HTERT RPE-1 (cell line): Measurements from ENCODE around the gene JAK1.

Experiments
- in situ Hi-C: fragments of 300-500 bp; cut with MboI; formaldehyde crosslinking; loops from 4 replicates; pipeline ENCODE4 v1.14.3; 2020; ENCODE audit warnings: low sequenced_read_pairs

JAK1 gene

DNA sequence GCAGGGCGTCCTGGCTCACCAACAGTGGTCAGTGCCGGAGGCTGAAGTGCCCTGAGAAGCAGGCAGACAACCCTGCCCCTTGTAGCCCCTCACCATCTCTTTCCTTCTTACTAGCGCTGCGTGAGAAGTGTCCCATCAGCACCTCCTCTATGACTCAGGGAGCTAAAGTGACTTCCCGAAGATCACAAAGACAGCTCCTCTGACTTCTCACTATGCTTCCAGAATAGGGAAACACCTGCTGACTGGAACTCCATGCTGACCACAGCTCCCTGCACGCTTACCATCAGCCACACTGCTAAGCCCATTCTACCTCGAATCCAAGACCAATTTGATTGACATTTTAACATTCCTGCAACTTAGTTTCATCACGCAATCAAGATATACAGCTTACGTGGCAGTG, 92.8 kb downstream of the JAK1 start:
- in situ Hi-C loops: no loop called here

DNA sequence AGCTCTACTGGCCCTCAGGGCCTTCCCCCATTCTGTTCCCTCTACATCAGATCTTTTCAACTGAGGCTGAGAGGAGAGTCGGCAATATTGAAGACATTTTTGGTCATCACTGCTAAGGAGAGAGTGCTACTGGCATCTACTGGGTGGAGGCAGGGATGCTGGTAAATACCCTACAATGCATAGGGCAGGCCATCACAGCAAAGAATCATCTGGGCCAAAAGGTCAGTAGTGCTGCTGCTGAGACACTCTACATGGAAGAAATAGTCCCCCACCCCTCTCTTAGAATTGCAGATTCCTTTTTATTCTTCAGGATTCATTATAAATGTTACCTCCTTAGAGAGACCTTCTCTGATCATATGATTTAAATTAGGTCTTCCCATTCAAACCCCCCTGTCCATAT, 94.3 kb downstream of the JAK1 start:
- in situ Hi-C loops: no loop called here

DNA sequence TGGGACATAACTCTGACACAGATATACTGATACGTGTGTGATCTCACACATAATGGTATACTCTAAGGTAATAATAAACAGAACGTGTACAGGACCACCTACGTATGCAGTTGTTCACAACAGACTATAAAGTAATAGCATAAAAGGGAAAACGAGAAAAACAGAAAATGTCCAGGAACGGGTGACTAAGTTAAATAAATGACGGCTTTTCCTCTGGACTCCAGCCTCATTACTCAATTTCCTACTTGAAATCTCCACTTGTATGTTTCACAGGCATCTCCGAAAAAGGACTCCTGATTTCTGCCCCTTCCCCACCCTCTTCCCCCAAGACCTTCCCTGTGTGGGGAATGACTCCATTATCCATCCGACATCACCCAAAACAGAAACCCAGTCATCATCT, 95.1 kb downstream of the JAK1 start:
- in situ Hi-C loops: no loop called here

DNA sequence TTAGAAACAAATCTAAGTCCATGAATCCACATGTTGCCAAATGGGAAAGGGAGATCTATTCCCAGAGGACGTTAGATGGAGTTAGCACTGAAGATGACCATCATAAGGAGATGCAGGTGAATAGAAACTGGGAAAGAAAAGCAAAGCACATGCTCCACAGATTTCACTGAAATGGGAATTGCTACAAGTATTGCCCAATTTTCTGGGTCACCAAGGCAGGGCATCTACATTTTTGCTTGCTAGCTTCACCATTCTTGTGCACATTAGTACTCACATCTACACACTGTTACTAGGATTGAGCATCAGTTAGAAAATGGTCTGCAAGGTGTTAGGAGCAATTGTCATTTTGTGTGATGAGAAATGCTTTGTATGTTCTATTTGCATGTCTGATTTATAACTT, 99.1 kb downstream of the JAK1 start:
- in situ Hi-C loops: no loop called here

DNA sequence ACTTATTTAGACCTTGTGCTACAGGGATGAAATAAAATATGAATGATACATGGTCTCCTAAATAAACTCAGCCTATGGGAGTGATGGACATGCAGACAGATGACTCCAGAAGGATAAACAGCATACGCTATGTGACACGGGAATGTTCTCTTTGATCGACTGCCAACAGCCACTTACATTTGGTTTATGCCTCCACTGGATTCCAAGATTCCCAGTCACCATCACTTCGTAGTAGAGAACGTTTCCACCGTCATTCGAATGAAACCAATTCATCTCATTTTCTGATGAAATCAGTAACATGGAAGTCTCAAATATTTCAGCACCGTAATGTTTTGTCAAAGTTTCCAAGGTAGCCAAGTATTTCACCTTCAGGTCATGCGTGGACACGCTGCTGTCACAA, 99.7 kb downstream of the JAK1 start:
- in situ Hi-C loops: no loop called here

DNA sequence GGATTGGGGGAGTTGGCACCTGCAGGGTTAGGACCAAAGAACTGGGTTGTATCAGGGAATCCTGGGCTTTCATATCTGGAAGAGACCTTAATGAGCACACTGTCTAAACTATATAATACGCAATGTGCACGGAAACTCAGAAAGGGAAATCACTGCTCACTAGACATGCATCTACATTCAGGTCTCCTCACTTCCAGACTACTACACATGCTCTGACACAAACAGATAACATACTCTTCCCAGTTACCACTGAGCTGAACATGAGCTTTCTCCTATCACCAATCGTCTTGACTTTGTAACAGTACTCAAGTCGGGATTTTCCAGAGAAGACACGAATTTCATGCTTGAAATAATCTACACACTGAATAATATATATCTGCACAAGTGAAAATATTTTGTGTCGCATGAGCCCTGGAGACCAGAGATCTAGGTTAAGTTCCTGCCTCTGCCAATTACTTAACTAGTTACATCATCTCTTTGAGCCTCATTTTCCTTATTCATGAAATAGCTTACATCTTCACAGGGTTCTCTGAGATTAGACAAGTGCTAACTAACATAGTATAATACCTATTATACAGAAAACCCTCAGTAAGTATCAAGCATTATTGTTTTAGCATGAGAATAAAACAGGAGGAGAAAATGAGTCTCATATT, 101.1 kb downstream of the JAK1 start:
- in situ Hi-C loops: no loop called here

DNA sequence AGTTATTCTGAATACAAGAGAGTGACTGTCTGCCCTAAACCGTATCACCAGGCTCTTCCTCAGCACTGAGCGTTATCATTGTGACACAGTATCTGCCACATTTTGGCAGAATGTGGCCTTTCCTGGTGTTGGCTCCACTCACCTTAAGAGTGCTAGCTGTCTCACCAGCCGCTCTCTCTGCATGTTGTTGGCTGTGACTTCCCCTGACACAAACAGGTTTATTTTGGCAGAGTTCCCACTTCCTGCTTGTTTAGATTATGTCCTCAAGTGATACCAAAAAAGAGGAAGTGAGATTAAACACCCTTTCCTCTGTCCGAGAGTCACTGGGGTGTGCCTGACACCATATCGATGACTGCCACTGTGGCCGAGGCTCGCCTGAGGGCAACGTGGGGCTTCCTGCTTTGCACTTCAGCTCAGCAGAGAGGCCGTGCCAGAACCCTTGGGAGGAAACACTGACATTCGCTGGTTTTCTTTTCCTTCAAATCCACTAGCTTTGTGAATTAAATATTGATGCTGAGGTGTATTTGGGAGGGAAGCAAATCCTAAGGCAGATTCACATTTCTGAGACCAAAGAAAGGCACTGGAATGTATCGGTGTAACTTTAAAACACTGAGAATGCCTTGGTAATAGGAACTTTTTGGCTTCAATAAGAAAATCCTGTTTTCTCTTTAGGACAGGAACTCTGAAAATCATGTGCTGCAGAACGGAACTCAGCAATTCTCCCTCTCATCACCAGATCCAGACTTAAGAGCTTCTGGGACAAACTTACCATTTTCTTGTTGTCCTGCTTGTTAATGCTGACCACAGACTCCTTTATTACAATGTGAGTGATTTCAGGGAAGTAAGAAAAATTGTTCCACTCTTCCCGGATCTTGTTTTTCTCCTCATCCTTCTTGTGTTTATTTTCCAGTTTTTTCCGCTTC, 102.1 kb downstream of the JAK1 start:
- in situ Hi-C loops: no loop called here

DNA sequence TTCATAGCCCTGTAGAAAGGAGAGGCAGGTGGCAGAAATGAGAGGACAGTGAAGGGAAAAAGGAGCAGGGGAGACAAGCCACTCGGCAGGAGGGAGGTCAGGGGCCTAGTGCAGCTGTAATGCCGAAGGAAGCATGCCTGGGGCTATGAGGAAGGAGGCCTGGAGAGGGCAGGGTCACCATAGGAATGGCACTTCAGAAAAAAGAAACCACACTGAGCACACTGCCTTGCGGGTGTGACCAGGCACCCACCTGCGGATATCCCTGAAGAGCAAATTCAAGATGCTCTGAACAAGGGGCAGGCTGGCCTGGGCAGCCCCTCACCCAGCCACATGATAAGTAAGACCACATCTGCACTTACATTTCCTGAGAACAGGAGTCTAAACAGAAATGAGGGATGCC, 104.7 kb downstream of the JAK1 start:
- in situ Hi-C loops: no loop called here

DNA sequence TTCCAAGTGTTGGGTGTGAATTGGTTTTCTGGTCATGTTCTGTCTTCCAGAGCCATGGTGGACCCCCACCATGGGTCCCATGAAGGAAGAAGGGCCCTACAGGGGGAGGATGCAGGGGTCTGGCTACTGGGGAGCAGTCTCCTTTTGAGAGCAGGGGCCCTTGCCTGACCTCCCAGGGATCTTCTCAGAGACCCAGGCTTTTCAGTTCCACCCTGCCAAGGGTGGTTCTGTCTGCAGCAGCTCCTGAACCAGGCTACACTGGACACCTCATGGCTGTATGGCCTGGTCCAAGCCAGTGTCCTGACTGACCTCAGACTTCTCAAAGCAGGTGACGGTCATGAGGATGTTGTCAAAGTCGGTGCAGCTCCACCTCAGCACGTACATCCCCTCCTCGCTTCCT, 109.0 kb downstream of the JAK1 start:
- in situ Hi-C loops: no loop called here

DNA sequence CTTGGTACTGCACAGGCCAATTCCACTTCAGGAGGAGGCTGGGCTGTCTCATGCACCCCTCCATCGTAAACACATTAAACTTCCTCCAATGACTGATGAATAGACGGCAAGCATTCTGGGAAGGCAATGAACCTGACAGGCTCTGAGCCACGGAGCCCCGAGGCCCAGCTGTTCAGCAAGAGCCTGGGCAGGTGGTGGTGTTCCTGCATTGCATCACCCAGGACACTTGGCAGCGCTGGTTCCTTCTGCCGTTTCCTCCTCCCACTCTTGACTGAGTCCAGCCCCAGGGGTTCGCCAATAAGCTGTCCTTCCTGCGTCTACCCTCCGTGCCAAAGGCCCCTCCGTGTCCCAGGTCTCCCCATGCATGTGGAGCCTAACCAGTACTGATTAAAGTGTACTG, 109.8 kb downstream of the JAK1 start:
- in situ Hi-C loops: no loop called here

DNA sequence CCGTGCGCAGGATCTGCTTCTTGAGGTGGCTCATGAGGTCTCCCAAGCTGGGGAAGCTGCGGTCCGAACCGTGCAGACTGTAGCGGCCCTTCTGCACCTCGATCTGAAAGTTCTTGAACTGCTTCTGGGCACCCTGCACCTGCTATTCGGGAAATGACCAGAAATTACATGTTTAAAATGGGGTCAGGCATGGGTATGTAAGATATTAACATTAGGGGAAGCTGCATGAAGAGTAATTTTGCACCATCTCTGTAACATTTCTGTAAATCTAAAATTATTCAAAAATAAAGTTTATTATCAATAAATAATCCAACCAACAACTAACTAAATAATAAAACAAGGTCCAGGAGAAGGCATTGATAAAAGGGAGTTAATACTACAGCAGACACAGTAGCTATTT, 110.8 kb downstream of the JAK1 start:
- in situ Hi-C loops: no loop called here

DNA sequence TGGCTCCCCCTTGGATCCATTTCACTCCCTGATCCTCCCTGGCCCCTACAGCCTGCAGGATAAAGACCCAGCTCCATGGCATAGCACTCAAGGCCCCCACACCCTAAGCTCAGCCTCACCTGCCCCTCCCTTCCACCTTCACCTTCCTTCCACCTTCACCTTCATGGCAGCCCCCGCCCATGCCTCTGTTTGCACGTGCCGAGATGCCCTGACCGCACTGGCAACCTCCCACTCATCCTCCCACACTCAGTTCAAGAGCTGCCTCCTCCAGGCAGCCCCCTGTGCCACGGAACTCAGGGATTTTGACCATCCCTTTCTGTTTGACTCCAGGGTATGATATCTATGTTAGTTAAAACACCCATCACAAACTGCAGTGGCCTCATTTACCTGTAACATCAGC, 111.7 kb downstream of the JAK1 start:
- in situ Hi-C loops: no loop called here

DNA sequence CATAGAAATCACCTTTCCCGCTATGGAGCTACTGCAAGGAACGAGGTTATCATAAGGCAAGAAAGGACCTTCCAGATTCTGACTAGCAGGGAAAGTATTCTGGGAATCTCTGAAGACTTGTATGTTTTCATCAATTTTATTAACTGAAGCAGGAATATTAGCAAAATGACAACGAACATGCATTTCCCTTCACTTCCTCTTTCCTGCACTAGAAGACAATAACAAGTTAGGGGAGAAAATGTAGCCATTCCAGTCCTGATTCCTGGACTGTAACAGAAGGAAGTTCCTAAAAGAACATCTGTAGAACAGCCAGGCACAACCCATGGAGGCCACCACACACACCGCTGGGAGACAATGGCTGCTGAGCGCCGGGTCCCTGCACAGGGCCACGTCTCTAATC, 114.7 kb downstream of the JAK1 start:
- in situ Hi-C loops: no loop called here

DNA sequence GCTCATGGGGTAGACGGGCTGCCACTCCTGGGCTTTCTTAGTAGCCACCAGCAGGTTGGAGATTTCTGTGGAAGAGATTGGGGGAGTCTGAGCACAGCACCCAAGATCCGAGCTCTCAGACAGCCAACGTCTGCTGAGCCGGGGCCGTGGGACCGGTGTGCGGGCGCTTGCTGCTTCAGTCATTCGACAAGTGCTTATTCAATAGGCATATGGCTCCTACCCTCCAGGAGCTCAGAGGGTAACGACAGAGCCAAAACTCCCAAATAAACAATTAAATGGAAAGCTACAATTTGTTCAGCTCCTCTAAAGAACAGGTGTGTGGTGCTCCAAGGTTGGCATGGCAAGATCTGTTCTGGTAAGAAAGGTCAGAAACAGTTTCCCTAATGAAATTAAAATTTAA, 115.5 kb downstream of the JAK1 start:
- in situ Hi-C loops: no loop called here

DNA sequence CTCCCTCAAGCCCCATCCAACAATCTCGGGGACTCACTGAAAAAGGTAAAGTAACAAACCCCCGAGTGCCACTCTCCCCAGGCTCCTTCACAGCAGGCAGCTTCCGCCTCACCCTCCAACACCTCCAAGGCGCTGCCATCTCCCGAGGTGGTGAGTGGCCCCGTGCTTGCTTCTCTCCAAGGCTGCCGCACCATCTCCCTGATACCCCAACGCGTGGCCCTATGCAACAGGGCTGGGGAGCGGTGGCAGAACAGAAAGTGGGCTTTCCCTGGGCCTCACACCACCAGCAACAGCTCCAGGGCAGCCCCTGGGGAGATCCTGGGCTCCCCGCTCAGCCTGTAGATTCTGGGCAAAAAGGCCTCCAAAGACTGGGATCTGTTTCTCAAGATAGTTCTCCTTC, 116.4 kb downstream of the JAK1 start:
- in situ Hi-C loops: no loop called here

DNA sequence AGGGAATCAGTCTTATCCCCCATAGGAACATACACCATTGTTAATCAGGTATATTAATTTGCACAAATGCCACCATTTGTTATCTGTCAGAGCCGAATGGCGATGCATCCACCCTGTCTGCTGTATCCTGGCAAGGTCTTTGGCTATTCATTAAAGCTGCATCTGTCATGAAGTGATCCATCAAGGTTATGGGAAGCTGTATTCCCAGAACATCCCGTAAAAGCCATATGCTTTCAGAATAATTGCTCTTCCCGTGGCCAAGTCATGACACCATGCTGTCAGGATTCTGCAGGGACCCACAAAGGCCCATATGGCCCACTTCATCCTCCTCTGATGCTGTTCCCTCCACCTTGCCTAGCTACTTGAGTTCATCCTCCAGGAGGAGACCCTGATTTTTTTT, 117.5 kb downstream of the JAK1 start:
- in situ Hi-C loops: no loop called here

DNA sequence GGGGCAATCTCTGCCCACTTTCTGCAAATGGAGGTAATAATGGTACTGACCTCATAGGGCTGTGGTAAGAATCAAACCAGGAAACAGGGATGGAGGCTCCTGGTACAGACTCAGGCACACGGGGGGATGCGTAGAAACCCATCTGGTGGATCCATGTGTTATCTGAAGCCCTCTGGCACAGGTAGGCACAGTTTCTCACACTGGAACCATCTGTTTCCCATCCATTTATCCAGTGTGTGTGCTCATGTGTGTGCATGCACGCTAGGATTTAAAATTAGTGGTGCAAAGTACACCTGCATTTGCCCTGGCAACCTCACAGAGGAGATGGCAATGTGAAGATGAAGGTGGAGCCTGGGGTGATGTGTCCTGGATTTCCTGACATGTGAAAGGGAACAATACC, 118.2 kb downstream of the JAK1 start:
- in situ Hi-C loops: no loop called here

DNA sequence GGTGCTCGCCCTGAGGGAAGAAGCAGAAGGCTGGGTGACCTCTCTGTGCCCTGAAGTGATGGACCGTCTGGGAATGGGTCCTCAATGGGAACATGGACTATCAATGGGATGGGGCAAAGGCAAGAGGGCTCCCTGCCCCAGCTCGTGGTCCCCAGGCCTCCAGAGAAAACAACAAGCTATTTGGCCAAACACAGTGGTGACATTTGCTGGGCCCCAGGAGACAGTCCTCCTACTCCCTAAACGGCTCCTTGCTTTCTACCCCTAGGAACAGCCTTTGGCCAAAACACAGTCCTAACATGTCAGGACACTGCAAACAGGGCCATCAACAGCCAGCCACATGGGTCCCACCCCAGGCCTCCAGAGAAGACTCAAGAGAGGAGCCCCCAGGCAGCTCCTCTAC, 118.7 kb downstream of the JAK1 start:
- in situ Hi-C loops: no loop called here

DNA sequence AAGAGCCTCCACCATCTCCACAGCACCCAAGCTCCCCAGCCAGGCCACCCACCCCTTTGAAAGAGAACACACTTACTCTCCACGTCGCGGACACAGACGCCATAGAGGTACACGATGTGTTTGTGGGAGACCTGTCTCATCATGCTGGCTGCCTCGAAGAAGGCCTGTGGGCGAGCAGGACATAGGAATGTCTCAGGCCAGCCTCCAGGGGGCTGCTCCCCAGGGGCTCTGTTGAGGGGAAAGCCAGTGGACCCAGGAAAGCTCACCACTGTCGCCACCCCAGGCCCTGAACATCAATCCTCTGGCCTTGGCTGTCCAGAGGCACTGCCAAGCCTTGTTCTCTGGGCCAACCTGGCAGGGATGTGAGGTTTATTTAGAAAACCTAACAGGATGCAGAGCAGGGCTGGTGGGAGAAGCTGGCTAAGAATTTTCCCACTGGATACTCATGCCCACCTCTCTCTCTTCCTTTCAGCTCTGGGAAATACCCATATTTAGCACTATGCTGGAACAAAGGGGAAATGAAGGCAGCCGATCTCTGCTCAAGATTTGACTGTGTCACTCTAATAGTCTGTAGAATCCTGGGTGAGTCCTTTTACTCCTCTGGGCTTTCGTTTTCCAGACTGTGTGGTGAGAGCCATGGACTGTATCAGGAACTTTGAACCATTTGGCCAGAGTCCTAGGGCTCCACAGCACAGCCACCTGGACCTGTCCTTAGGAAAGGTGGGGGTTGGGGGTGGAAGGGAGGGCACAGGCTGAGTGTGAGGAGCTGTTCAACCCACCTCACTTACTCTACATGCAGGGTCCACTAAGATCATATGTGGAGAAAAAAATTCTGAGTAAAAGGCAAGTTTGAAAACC, 119.5 kb downstream of the JAK1 start:
- in situ Hi-C loops: no loop called here

DNA sequence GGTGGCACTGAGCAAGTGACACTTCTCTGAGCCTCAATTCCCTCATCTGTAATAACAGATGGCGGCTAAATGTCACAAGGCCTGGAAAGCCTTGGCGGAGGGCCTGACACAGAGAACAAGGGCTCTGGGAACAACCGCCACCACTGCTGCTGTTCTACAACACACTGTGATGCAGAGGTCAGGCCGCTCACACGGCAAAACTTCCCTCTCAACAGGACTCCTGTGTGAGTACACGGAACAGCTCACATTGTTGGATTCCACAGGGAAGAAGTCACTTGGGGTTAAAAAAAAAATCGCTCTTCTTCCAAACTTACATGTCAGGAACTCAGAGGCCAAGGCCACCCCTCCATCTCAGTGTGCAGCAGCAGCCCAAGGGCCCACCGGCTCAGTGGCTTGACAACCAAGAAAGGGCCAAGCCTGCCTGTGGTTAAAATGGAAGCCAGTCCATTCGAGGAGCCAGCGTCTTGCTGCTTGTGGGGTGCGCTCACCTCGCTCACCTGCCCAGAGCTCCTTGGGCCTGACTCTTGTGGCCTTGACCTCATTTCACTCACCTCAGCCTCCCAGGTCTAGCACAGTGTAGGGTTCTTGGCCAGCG, 120.4 kb downstream of the JAK1 start:
- in situ Hi-C loops: no loop called here

DNA sequence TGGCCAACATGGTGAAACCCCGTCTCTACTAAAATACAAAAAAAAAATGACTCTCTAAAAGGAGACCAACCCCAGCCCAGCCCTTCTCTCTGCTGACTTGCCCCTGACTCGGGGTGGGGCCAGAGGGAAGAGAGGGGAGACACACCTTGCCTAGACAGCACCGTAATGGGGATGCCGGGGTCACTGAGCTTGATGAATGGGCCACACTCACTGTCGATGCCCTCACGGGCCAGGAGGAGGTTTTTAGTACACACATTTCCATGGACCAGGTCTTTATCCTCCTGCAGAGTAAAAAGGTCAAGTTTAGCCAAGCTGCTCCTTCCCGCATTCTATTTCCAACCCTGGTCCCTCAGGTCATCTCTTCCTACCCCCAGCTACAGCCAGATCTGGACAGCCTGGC, 121.7 kb downstream of the JAK1 start:
- in situ Hi-C loops: no loop called here
